HepG2 (cell line): Measurements from ENCODE around the gene RASSF7. TPM values are rescaled to one million over a fixed set of nuclear protein-coding genes. Genes with fewer than 3 reads are reported as not detected.

Experiments
- CBFB ChIP-seq: sonication (generic); formaldehyde crosslinking; IDR thresholded peaks from 2 replicates; pipeline ENCODE4 v1.4.0; 2020; ENCODE audit warnings: missing genetic modification reagents
- GTF2F1 ChIP-seq: fragments of 150-350 bp; IDR thresholded peaks from 2 replicates; pipeline ENCODE4 v1.6.1; 2014; ENCODE audit warnings: low read length
- HMG20B ChIP-seq: conservative IDR thresholded peaks from 2 replicates; pipeline ENCODE4 v1.6.1; 2016; ENCODE audit warnings: missing genetic modification reagents, missing compliant biosample characterization
- HOXA3 ChIP-seq: sonication (generic); formaldehyde crosslinking; IDR thresholded peaks from 2 replicates; pipeline ENCODE4 v1.5.0; 2020; ENCODE audit warnings: missing genetic modification reagents
- YY1 ChIP-seq: IDR thresholded peaks from 2 replicates; pipeline ENCODE4 v1.6.1; 2011; ENCODE audit warnings: low read length, low read depth, moderate library complexity, mild to moderate bottlenecking; ENCODE audit not compliant: insufficient read depth, insufficient replicate concordance
- ZNF292 ChIP-seq: sonication (generic); formaldehyde crosslinking; IDR thresholded peaks from 2 replicates; pipeline ENCODE4 v1.8.1; 2022; ENCODE audit warnings: mild to moderate bottlenecking, low read depth, missing genetic modification reagents, borderline replicate concordance
- ZNF441 ChIP-seq: sonication (generic); formaldehyde crosslinking; IDR thresholded peaks from 2 replicates; pipeline ENCODE4 v1.7.0; 2021; ENCODE audit warnings: missing genetic modification reagents, borderline replicate concordance
- ZNF556 ChIP-seq: sonication (generic); formaldehyde crosslinking; IDR thresholded peaks from 2 replicates; pipeline ENCODE4 v1.4.0; 2020; ENCODE audit warnings: mild to moderate bottlenecking, missing genetic modification reagents, borderline replicate concordance
- ZNF614 ChIP-seq: IDR thresholded peaks from 2 replicates; pipeline ENCODE4 v1.6.1; 2018; ENCODE audit warnings: missing biosample characterization, missing genetic modification reagents, inconsistent platforms, borderline replicate concordance
- ZNF75D ChIP-seq: sonication (generic); formaldehyde crosslinking; IDR thresholded peaks from 2 replicates; pipeline ENCODE4 v1.8.1; 2023; ENCODE audit warnings: missing genetic modification reagents, mild to moderate bottlenecking, borderline replicate concordance
- polyA plus RNA-seq, 8 experiments: library from polyadenylated mRNA; depleted of rRNA in 3 of 8; stranded (reverse) in 7 of 8; unstranded in 1 of 8; fragments of >200 nt; fragmentation: Illumina TruSeq in 4 of 8; extraction: Trizol in 4 of 8; gene quantifications; 2 replicates each; pipeline versions ENCODE4 v1.2.1 to v1.2.3, GENCODE V29; 2011 to 2016; ENCODE audit warnings: low read depth in 4 of 8, missing spikeins in 1 of 8, mixed read lengths in 1 of 8; ENCODE audit not compliant: insufficient read depth in 1 of 8
- total RNA-seq, 5 experiments: library from RNA; depleted of rRNA; stranded (reverse); fragments of >200 nt; fragmentation: Illumina TruSeq; extraction: Trizol; gene quantifications; 2 replicates each; pipeline ENCODE4 v1.2.3, GENCODE V29; 2016; ENCODE audit warnings: low read depth in 1 of 5
- TF ChIP-seq, protein P1 (sequence below): sonication (generic); formaldehyde crosslinking; IDR thresholded peaks from 2 replicates; pipeline ENCODE4 v1.4.0; 2020; ENCODE audit warnings: mild to moderate bottlenecking, missing genetic modification reagents
- TF ChIP-seq, protein P2 (sequence below): sonication (generic); formaldehyde crosslinking; IDR thresholded peaks from 2 replicates; pipeline ENCODE4 v1.5.0; 2020; ENCODE audit warnings: mild to moderate bottlenecking, missing genetic modification reagents
- TF ChIP-seq, protein P3 (sequence below): sonication (generic); formaldehyde crosslinking; IDR thresholded peaks from 2 replicates; pipeline ENCODE4 v1.5.0; 2020; ENCODE audit warnings: missing genetic modification reagents, mild to moderate bottlenecking, borderline replicate concordance
- TF ChIP-seq, protein P4 (sequence below): sonication (generic); formaldehyde crosslinking; IDR thresholded peaks from 2 replicates; pipeline ENCODE4 v1.8.0; 2022; ENCODE audit warnings: missing genetic modification reagents, mild to moderate bottlenecking, moderate library complexity, borderline replicate concordance

RASSF7 gene
- total and polyA plus RNA-seq, 2 of the 13 experiments (the other 11 are each of a cell fraction or from before 2014, with no cell fraction given), result 20.2 to 28.6 TPM

DNA sequence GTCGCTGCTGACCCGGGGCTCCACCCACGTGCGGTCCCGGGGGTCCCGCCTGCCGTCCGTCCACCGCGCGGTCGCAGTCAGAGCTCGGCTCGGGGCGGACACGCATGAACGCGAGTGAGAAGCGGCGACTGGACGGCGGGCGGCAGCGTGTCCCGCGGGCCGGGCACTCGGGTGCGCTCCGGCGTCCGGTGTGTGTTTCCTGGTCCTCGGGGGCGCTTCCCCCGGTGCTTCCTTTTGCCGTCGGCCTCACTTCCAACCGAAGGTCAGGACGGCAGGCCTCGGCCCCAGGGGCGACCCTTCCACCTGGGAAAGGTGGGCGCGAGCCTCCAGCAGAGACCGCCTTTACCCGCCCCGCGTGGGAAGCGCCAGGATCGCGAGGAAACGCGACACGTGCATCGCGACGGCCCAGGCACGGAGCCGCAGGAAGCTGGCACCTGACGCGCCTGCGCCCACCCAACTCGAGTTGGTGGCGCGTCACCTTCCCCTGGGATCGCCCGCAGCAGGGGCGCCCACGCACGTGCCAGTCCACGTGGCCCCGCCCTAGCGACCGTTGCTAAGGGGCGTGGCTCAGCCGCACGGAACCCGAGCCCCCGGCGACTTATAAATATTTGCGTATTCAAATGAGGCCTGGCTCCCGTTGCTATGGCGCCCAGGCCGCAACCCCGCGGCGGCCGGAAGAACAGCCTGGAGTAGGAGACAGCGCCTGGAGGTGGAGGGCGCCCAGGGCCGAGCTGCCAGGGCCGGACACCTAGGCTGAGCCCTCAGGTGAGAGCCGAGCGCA lies 23.7 kb upstream of the RASSF7 start, which contains the start of gene LRRC56 (continued):
- TF ChIP-seq, protein P1, sequence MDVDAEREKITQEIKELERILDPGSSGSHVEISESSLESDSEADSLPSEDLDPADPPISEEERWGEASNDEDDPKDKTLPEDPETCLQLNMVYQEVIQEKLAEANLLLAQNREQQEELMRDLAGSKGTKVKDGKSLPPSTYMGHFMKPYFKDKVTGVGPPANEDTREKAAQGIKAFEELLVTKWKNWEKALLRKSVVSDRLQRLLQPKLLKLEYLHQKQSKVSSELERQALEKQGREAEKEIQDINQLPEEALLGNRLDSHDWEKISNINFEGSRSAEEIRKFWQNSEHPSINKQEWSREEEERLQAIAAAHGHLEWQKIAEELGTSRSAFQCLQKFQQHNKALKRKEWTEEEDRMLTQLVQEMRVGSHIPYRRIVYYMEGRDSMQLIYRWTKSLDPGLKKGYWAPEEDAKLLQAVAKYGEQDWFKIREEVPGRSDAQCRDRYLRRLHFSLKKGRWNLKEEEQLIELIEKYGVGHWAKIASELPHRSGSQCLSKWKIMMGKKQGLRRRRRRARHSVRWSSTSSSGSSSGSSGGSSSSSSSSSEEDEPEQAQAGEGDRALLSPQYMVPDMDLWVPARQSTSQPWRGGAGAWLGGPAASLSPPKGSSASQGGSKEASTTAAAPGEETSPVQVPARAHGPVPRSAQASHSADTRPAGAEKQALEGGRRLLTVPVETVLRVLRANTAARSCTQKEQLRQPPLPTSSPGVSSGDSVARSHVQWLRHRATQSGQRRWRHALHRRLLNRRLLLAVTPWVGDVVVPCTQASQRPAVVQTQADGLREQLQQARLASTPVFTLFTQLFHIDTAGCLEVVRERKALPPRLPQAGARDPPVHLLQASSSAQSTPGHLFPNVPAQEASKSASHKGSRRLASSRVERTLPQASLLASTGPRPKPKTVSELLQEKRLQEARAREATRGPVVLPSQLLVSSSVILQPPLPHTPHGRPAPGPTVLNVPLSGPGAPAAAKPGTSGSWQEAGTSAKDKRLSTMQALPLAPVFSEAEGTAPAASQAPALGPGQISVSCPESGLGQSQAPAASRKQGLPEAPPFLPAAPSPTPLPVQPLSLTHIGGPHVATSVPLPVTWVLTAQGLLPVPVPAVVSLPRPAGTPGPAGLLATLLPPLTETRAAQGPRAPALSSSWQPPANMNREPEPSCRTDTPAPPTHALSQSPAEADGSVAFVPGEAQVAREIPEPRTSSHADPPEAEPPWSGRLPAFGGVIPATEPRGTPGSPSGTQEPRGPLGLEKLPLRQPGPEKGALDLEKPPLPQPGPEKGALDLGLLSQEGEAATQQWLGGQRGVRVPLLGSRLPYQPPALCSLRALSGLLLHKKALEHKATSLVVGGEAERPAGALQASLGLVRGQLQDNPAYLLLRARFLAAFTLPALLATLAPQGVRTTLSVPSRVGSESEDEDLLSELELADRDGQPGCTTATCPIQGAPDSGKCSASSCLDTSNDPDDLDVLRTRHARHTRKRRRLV (CRISPR knock-in tag), result no peak; the same call in 1 of the 2 replicates
- TF ChIP-seq, protein P2, sequence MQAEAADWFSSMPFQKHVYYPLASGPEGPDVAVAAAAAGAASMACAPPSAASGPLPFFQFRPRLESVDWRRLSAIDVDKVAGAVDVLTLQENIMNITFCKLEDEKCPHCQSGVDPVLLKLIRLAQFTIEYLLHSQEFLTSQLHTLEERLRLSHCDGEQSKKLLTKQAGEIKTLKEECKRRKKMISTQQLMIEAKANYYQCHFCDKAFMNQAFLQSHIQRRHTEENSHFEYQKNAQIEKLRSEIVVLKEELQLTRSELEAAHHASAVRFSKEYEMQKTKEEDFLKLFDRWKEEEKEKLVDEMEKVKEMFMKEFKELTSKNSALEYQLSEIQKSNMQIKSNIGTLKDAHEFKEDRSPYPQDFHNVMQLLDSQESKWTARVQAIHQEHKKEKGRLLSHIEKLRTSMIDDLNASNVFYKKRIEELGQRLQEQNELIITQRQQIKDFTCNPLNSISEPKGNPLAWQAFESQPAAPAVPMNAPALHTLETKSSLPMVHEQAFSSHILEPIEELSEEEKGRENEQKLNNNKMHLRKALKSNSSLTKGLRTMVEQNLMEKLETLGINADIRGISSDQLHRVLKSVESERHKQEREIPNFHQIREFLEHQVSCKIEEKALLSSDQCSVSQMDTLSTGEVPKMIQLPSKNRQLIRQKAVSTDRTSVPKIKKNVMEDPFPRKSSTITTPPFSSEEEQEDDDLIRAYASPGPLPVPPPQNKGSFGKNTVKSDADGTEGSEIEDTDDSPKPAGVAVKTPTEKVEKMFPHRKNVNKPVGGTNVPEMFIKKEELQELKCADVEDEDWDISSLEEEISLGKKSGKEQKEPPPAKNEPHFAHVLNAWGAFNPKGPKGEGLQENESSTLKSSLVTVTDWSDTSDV, result no peak
- no peak for TF ChIP-seq GTF2F1
- no peak for TF ChIP-seq ZNF441
- TF ChIP-seq, protein P3, sequence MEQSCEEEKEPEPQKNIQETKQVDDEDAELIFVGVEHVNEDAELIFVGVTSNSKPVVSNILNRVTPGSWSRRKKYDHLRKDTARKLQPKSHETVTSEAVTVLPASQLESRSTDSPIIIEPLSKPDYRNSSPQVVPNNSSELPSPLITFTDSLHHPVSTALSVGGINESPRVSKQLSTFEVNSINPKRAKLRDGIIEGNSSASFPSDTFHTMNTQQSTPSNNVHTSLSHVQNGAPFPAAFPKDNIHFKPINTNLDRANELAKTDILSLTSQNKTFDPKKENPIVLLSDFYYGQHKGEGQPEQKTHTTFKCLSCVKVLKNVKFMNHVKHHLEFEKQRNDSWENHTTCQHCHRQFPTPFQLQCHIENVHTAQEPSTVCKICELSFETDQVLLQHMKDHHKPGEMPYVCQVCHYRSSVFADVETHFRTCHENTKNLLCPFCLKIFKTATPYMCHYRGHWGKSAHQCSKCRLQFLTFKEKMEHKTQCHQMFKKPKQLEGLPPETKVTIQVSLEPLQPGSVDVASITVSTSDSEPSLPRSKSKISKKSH (CRISPR knock-in tag), result no peak
- peak; percentile 90 for TF ChIP-seq HOXA3 (CRISPR knock-in tag)
- TF ChIP-seq, protein P4, sequence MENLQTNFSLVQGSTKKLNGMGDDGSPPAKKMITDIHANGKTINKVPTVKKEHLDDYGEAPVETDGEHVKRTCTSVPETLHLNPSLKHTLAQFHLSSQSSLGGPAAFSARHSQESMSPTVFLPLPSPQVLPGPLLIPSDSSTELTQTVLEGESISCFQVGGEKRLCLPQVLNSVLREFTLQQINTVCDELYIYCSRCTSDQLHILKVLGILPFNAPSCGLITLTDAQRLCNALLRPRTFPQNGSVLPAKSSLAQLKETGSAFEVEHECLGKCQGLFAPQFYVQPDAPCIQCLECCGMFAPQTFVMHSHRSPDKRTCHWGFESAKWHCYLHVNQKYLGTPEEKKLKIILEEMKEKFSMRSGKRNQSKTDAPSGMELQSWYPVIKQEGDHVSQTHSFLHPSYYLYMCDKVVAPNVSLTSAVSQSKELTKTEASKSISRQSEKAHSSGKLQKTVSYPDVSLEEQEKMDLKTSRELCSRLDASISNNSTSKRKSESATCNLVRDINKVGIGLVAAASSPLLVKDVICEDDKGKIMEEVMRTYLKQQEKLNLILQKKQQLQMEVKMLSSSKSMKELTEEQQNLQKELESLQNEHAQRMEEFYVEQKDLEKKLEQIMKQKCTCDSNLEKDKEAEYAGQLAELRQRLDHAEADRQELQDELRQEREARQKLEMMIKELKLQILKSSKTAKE (CRISPR knock-in tag), result 0 out of 2 replicates have a peak, but pooled peaks have one; percentile 23
- no peak for TF ChIP-seq ZNF556 (CRISPR knock-in tag)
- no peak for TF ChIP-seq HMG20B
- TF ChIP-seq YY1, result peak; percentile 32
- TF ChIP-seq CBFB (CRISPR knock-in tag), result no peak
- no peak for TF ChIP-seq ZNF292 (CRISPR knock-in tag)
- no peak for TF ChIP-seq ZNF75D (CRISPR knock-in tag)
- peak; percentile 35; the same call in 1 of the 2 replicates for TF ChIP-seq ZNF614 (CRISPR knock-in tag)
